HPDE6-E6E7 (cell line): ENCODE results near the gene NUDT2.
A peak's percentile ranks its signal among the peaks of the same experiment; 100 is the strongest.
"Not testable (repeated sequence)": the region's sequence is repeated elsewhere in the genome, so short reads cannot be mapped to it uniquely, and the experiment has no call there.

ENCODE experiments used
- DNase-seq: peaks from one replicate; pipeline ENCODE4 v3.0.0; 2011; ENCODE audit warnings: missing footprints; ENCODE audit errors: extremely low spot score

The NUDT2 gene

DNA sequence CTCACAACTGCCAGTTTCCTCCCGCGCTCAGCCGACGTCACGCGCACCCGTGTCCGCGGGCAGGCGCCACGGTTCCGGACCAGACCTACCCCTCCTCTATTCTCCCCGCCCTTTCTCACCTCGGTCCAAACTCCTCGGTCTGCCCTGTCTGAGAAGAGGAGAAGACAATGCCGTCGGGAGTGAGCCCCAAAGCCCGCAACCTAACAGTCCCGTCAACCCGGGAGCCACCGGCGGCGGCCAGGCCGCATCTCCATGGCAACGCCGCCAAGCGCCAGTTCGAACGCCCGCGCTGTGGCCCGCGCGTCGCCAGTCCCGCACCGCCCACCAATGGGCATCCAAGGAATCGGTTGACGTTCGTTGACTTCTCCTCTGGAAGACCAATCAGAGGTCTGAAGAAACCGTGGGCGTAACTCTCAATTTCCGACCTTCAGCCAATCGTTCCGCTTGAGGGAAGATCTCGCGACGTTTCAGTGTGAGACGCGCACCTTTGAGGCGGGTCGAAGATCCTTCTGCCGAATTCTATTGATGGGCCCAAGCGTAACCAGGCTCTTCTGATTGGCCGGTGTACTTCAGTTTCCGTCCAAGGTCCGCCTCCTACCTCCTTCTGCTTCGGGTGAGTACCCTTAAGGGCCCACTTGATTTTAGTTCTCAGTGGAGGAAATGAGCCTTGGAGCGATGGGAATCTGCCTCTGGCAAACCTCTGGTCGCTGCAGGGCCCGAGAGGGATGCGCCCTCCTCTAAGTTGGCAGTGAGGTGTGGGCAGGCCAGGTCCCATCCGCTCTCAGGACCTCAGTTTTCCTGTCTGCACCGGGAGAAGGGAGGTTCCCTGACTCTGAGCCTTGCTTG lies at the start of gene NUDT2, which contains the start of gene KIF24:
Gene NUDT2, plus strand, starts transcription at position 583 of the 846 bp plus-strand sequence. CDS start 9,471 bp downstream, outside the sequence.
Gene KIF24, minus strand, starts transcription at position 282 of the 846 bp plus-strand sequence. CDS start 17,922 bp downstream, outside the sequence.
- peak; percentile 95 for DNase-seq

DNA sequence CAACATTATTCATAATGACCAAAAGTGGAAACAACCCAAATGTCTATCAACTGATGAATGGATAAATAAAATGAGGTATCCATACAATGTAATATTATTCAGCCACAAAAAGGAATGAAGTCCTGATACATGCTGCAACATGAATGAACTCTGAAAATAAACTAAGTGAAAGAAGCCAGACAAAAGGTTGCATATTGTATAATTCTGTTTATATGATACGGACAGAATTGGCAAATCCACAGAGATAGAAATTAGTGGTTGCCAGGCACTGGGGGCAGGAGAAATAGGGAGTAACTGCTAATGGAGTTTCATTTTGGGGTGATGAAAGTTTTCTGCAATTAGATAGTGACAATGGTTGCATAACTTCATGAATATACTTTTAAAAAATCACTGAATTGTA lies 47.3 kb upstream of the NUDT2 start:
- DNase-seq: no peak

DNA sequence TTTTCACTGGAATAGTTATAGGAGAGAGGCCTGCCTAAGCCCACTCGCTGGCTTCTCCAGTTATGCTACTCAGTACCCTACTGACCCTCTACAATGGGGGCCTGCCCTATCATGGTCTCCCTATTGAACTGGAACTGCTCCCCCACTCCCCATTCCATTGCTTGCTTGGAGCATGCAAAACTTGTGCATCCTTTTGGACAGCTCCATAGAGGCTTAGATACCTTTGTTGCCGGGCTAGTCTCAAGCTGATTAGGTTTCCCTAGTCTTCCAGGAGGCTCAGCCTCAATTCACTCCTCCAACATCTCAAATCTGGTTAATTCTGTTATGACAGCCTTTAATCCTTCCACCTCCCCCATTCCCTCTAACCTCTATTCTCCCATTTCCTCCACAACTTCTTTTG lies 40.2 kb upstream of the NUDT2 start:
- no peak for DNase-seq

DNA sequence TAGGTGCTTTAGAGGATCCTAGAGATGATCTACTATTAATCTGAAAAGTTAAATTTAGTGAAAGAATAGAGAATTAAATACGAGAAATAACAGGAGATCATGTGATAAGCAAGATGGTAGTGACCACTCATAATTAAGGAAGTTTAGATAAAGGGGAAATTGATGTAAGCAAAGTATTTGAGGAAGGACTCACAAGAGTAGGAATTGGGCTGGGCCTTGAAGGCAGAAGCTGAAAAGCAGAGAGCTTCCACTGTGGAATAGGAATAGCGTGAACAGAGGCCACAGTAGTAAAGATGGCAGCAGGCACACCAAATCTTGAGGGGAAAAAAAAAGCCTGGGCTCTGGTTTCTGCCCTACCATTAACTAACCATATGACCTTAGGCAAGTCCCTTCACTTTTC lies 38.3 kb upstream of the NUDT2 start:
- DNase-seq: no peak

DNA sequence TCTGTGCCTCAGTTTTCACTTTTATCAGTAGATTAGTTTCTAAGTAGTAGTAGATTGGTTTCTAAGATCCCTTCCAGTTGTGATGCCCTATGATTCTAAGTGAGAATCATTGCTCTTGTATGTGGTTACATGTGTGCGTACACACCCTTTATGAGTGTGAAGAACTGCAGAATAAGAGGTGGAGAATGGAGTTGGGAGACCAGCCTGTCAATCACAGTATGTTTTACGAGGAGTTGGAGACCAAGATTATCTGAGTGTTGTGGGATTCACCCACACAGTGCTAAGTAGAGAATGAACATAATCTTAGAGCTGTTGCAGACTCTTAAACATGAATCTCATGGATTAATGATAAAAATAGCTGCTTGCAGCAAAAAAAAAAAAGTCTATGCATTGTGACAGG lies 37.9 kb upstream of the NUDT2 start:
- no peak for DNase-seq

DNA sequence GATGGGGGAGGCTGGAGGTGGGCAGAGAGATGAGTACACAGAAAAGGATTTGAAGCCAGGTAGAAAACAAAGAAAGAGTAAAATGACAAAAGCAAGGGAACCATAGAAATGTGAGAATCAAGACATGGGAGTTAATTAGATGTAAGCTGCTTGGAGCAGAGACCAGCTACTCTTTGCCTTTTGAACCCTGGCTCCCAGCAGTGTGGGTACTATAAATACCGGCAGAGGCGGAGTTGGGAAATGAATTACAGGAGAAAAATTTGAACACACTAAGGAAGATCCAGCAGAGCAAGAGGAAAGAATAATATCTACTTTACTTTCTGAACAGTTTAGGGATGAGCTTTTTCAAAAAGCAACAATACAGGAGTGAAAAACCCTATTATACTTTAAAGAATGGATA lies 36.8 kb upstream of the NUDT2 start:
- no peak for DNase-seq

DNA sequence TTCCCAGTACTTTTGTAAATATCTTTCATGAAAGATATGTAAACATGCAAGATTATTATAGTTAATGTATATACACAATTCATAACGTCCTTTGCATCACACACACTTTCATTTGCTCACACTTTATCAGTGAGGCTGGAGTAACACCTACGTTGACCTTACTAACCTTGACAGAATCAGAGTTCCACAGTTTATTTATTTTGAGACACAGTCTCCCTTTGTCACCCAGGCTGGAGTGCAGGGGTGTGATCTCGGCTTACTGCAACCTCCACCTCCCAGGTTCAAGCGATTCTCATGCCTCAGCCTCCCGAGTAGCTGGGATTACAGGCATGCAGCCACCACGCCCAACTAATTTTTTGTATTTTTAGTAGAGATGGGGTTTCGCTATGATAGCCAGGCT lies 28.3 kb upstream of the NUDT2 start:
- not testable (repeated sequence) for DNase-seq

DNA sequence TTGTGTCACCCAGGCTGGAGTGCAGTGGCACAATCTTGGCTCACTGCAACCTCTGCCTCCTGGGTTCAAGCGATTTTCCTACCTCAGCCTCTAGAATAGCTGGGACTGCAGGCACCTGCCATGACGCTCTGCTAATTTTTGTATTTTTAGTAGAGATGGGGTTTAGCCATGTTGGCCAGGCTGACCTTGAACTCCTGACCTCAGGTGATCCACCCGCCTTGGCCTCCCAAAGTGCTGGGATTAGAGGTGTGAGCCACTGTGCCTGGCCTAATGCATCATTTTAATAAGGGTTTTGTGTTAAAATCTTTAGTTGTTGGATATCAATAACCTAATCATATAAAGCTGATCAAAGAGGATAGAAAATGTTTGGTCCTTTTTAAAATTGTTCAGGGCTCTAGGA lies 21.1 kb upstream of the NUDT2 start:
- not testable (repeated sequence) for DNase-seq

DNA sequence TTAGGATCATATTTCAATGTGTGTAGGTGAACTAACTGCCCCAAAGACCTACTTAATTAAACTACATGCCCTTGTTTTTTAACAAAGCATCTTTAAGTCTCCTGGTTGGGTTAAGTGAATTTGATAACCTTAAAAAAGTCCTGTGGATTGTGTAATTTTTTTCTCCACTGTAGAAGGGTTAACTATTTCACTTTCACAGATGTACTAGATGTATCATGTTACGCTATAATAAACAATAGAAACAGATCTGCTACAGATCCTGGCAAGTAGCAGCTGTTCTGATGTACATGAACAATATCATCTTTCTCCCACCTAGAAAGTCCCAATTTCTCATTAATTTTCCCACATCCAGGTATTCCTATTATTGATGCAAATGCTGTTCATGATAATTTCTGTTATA lies 19.2 kb upstream of the NUDT2 start:
- no peak for DNase-seq

DNA sequence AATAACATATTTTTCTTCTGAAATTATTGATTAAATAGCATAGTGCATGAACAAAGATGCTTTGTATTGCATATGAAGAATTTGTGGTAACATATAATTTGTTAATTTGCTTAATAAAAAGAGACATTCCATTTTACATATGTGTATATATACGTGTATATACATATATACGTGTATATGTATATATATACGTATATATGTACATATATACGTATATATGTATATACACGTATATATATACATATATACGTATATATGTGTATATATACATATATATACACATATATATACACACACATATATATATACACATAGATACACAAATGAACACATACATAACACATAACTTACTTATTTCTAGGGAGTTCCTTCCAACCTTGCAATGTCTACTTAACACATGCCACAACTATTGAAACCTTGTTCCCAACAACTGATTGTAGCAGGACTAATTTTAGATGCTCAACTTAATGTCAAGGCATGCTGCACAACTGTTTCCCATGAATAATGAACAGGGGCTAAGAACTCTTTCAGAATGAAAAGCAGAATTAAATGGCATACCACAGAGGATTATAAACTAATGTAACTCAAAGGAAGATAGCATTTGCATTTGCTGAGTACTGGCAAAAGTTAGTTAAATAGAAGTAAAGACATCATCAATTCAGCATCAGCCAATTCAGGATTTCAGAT lies 17.7 kb upstream of the NUDT2 start:
- DNase-seq: no peak

DNA sequence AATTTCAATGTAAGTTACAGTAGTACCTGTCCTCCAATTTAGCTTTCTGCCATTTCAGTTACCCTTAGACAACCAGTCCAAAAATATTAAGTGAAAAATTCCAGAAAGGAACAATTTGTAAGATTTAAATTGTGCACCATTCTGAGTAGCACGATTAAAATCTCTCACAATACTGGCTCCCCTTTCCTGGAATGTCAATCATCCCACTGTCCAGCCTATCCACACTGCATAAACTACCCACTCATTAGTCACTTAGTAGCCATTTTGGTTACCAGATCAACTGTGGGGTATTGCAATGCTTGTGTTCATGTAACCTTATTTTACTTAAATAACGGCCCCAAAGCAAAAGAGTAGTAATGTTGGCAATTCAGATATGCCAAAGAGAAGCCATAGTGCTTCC lies 11.9 kb upstream of the NUDT2 start:
- no peak for DNase-seq

DNA sequence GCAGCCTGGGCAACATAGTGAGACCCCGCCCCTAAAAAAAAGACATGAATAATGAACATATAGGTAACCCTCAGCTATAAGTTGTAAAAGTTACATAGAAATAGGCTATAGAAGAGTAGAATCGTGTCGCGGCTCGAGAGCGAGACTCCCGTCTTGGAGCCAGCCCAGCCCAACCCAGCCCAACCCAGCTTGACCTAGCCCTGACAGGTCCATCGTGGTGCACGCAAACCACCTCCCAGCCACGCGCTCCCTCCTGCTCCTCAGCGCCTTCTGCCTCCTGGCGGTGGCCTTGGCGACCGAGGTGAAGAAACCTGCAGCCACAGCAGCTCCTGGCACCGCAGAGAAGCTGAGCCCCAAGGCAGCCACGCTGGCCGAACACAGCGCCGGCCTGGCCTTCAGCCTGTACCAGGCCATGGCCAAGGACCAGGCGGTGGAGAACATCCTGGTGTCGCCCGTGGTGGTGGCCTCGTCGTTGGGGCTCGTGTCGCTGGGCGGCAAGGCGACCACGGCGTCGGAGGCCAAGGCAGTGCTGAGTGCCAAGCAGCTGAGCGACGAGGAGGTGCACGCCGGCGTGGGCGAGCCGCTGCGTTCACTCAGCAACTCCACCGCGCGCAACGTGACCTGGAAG lies 11.1 kb upstream of the NUDT2 start:
- no peak for DNase-seq

DNA sequence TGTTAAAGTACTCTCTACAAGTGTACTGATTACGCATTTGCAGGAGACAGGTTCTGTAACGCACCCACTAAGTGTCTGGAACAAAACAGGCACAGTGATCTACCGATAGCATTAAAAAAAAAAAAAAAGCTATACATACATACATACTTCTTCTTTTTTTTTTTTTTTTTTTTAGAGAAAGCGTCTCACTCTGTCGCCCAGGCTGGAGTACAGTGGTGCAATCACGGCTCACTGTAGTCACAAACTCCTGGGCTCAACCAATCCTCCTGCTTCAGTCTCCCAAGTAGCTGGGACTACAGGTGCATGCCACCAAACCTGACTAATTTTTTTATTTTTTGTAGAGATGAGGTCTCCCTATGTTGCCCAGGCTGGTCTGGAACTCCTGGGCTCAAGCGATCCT lies 7.9 kb upstream of the NUDT2 start:
- DNase-seq: no peak

DNA sequence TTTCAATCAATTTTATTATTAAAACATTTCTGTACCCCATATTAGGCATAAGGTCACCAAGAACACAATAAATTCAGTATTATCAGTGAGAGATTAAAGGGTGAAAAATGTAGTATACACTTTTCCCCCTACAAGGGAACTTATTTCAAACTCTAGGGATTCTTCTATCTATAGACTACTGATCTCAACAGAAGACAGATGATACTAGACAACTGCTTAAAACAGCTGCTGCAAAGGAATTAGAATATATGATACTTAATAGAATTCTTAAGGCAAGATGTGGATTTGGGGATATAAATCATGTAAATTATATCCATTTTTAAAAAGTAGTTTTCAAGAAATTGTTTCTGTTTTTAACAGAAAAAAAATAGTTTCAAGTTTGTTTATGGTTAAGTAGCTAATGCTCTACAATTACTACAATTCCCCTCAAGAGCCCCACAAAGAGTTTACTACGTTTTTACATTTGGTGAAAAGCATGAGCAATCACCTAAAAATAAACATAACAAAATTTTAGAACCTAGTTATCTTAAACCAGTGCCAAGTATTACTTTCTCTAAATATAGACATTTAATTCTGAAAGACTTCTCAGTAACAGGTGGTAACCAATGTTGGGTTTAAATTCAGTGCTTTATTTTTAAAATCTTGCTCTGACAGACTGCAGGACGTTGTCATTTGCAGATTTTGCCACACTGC lies 6.3 kb upstream of the NUDT2 start:
- no peak for DNase-seq

DNA sequence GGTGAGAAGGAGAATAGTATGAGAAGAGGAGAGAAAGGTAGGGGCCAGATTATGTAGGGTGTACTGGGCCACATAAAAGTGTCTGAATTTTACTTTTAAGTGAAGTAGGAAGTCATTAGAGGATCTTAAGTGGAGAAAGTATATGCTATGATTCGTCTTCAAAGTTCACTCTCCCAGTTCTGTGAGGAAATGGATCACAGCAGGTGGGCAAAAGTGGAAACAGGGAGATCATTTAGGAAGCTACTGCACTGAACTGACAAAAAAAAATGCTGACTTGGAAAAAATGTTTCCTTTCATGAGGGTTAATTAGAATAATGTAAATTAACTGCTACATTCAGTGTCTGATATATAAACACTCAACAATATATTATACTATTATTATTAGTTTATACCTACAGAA lies 2.7 kb upstream of the NUDT2 start:
- DNase-seq: no peak

DNA sequence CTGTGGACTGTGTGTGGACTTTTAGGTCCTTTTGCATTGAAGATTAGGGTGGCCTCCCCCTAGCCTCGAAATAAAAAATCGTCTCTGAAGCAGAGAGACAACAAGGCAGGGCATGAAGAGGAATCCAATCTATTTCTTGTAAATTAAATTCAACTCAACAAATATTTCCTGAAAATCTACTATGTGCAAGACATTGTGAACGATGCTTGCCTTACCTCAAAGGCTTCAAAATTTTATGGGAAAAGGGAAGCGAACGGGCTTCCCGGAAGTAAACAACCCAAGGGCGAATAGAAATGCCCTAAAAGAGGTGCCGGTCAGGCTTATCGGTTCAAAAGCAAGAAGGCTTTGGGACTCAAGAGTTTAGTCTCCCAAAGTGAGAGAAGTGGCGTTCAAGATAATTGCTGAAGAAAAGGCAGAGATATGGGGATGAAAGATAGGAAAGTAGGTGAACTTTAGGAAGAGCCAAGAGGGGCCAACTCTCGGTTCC lies 826 bp upstream of the NUDT2 start:
- no peak for DNase-seq

DNA sequence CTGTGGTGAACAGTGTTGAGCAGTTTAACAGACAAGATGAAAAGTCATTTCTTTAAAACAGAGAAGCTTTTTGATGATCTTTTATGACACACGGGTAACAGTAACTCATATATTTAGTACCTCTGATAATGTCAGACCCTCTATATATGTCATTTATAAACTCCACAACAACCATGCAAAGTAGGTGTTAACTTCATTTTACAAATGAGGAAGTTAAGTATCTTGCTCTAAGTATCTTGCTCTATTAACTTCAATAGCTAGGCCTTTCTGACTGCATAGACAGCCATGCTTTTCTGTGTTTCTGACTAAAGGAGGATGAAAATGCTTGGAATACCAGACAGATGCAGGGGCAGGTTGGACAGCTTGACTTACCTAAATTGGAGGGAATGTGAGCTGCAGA lies 1.8 kb downstream of the NUDT2 start:
- DNase-seq: no peak

DNA sequence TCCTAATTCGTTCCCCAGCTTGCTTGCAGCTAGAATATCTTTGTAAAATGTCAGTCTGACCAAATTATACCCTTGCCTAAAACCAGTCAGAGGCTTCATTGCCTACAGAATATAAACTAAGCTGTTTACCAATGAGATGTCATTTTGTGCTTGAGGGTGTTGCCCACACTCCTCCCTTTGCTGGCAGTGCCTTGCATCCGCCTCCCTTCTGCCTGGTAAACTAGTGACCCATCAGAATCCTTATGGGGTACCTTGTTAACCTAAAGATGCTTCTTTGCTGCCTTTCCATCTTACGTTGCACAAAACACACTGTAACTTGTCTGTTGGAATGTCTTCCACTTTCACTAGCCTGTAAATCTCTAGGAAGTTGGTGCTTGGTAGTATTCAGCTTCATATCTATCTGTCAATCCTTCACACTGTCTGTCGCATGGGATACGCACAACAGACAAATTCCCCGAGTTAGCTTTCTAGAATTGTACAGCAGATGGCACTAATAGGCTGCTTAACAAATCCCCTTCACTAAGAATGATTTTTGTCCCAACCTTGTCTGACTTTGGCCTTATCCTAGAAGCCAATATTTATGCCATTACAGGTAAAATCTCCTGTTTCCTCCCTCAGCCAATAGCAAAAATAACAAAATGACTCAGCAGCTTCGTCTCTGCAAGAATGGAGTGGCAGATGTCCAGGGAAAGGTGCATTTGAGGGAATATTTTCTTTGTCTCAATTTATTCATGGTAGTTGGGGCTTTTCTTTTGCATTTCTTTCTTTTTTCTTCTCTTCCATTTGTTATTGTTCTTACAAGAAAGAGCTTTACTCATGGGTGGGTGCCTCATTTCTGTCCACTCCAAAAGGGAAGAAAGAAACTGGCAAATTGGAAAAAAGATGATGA lies 3.0 kb downstream of the NUDT2 start:
- DNase-seq: no peak

DNA sequence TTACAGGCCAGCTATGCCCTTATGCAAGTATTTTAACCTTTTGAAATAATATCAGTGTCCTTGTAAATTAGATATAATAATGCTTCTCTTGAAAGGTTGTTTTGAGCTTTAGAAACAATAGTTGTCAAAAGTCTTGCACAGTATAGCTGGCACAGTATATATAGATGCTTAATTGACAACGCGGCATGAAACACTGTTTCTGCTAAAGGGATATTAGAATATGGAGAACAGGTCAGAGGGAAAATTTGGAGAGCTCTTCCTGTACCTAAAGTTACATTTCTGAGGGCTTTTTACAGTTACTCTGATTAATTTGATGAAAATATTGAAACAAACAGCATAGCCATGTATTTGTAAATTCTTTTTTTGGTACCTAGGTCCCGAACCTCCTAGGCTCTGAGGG lies 4.5 kb downstream of the NUDT2 start:
- DNase-seq: no peak

DNA sequence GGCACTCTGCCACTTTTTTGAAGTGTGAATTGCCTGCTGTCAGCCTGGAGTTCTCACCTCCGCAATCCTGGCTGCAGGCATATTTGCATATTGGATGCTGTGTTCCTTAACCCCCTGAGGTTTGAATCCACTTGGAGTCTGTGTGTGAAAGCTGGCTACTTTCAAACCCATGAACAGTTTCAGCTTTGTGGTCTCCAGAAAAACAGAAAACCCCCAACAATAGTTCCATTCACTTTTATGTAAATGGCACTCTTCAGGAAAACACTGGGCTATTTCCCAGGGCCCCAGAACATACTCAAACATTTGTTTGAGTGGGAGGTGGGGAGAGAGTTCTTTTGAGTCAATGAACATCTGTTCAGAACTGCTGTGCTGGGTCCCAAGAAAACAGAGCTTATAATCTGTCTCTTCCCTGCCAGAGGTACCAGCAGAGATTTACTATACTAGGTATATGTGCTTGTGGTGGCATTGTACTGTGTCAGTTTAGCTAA lies 5.0 kb downstream of the NUDT2 start:
- DNase-seq: no peak

DNA sequence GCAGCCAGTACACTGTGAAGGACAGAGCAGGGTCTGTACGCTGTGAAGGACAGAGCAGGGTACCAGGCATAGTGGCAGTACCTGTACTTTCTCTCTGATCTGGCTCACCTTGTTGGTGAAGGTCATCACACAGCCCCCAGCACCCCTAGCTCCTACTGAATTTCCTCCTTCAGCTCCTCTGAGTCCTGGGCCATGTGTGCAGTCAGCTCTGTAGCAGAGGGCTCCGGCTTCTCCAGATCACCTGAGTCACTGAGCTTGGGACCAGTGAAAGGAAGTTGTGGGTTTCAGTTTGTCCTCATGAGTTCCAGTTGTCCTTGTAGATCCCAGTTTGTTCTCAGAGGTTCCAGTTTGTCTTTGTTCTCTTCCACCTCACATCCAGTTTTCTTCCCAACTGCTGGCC lies 5.5 kb downstream of the NUDT2 start:
- DNase-seq: no peak
